ENCODE data around the gene GNB1.
"Not testable (repeated sequence)": the region's sequence is repeated elsewhere in the genome, so short reads cannot be mapped to it uniquely, and the experiment has no call there.

The GNB1 gene

DNA sequence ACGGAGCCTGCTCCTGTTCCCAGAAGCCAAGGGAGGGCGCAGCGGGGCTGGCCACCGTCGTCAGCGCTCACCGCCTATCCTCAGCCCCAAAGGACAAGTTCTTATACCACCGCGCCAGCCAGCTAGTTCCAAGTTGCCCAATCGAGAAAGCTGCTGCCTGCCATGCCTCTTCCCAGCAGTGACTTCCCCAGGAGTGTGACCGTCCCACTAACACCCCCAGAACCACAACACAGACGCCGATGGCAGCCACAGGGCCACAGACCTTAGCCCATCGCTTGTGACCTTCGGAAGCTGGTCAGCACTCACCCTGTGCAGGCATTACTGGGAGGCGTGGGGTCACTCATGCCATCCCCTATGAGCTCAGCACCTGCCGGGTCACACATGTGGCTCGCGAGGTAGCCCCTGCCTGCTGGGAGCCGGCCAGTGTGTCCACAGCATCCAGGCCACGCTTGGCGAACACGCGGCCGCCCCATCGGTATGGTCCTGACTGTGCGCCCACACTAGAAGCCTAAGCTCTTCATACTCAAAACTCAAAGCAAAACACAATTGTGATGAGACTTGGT lies 132.7 kb downstream of the GNB1 start:
- DNase-seq: no peak

- no peak for DNase-seq
Measured at GRCh38 chr1:1757422-1758058, 133.3 kb downstream of the GNB1 start.

- DNase-seq: no peak
Measured at GRCh38 chr1:1756661-1757421, 134.0 kb downstream of the GNB1 start.

- no peak for DNase-seq
Measured at GRCh38 chr1:1755852-1756251, 135.0 kb downstream of the GNB1 start.

GRCh38 chr1:1755426-1755825 lies 135.5 kb downstream of the GNB1 start:
- DNase-seq: no peak

DNA sequence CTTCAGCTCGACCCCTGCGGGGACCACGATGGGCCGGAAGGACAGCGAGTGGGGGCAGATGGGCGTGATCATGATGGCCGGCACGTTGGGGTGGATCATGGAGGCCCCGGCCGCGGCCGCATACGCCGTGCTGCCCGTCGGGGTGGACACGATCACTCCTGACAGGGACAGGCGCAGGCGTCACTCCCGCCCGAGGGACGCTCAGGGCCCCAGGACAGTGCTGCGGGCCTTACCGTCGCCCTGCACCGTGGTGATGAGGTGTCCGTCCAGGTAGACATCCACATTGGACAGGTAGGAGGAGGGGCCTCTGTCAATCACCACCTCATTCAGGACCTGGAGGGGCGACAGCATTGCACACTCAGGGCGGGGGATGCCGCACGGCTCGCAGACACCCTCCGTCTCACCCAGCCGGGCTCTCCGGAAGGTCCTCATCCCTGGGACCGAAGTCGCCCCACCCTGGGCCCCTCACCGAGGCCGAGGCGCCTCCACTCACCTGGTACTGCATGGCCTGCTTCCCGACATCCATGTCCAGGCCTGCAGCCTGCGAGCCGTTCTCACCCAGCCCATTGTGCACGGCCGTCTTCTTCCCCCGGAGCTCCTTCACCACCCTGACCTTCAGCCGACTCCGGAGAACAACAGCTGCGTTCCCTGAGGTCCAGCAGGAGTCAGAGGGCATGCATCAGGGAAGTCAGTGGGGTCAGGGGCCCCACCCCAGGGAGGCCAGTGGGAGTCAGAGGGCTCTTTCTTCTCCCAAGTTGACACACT lies 136.7 kb downstream of the GNB1 start:
- no peak for DNase-seq

DNA sequence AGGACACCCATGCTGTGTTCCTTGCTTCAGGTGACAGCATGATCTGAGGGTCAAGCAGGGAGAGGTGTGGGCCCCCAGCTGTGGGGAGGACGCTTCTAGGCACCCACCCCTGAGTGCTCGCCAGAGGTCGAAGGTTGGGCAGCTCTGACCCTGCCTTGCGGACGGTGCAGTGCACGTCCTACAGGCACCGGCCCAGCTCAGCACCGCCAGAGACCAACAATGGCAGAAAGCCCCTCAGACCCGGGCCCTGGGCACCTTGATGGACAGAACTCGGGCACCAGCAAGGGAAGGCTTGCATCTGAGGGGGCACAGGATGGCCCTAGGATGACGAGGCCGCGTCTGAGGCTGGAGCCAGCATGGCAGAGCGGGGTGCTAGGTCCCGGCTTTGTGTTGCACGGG lies 137.3 kb downstream of the GNB1 start:
- no peak for DNase-seq

DNA sequence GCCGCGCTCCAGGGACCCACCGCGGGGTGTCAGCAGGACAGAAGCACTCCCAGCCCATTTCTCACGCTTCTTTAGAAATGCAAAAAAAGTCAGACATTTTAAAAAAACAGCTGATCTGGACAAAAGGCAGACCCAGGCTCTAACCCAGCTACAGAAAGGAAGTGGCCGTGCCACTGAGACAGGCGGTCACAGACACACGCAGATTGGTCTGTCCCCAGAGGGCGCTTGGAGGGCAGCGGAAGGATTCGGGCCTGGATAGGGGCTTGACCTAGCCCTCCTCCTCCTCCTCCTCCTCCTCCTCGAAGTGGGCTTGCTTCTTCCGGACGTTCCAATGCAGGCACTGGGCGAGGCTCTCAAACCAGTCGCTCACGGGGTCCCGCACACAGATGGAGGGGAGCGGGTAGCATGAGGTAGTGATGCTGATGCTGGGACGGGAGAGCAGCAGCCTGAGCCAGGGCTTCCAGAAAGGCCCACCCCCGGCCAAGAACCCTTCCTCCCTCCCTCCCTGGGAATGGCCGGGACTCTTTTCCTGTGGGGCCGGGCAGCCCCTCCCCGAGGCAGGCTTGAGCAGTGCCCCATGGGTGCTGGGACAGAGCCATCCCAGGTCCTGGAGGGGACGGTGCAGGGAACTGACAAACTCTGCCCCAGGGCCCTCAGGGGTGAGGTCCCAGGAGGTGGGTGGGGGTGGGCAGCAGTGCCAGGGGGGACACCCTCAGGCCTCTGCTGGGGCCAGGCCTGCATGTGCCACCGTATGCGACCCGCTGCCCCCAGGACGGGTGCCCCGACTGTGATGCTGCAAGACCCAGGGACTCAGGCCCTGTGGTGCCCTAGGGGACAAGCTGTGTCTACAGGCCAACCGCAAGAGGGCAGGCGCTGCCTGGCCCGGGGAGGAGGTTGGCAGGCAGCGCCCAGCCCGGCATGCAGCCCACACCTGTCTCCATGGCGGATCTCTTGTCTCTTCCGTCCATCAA lies 138.0 kb downstream of the GNB1 start:
- no peak for DNase-seq

GRCh38 chr1:1752190-1752589 lies 138.7 kb downstream of the GNB1 start:
- DNase-seq: no peak

GRCh38 chr1:1749941-1750340 lies 140.9 kb downstream of the GNB1 start:
- not testable (repeated sequence) for DNase-seq

GRCh38 chr1:1748686-1749321 lies 142.1 kb downstream of the GNB1 start:
- no peak for DNase-seq

- not testable (repeated sequence) for DNase-seq
Measured at GRCh38 chr1:1746566-1746909, 144.3 kb downstream of the GNB1 start.

DNA sequence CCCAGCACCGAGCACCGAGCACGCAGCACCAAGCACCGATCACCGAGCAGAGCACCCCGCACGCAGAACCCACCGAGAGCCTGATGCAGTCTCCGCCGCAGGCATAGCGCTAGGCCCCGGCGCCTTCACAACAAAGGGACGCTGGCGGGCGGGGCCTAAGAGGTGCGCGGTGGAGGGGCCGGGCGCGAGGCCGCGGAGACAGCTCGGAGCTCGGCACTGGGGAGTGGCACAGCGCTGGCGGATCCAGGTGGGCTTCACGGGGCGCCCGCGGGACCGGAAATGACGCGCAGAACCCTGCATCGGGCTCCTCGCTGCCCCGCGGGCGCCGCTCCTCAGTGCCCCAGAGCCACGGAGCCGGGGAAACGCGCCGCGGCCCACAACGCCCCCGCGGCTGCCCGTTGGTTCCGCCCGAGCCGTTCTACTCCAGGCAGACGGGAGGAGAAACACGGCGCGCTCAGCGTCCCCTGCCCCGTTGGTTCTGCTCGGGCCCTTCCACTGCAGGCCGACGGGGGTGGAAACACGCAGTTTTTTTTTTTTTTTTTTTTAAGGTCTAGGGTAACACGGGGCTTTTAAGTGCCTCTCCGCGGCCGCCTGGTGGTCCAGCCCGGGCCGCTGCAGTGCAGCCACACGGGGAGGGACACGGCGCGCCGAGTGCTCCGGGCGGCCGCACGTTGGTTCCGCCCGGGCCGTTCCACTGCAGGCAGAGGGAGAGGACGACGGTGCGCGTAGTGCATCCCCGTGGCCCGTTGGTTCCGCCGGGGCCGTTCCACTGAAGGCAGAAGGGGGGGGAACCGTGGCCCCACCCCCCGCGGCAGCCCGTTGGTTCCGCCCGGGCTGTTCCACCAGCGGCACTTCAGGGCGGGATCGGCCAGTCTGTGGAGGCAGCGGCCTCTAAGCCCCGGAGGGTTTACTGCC lies 145.0 kb downstream of the GNB1 start:
- DNase-seq: peak; percentile 3

GRCh38 chr1:1742529-1742928 lies 148.4 kb downstream of the GNB1 start:
- DNase-seq: not testable (repeated sequence)

DNA sequence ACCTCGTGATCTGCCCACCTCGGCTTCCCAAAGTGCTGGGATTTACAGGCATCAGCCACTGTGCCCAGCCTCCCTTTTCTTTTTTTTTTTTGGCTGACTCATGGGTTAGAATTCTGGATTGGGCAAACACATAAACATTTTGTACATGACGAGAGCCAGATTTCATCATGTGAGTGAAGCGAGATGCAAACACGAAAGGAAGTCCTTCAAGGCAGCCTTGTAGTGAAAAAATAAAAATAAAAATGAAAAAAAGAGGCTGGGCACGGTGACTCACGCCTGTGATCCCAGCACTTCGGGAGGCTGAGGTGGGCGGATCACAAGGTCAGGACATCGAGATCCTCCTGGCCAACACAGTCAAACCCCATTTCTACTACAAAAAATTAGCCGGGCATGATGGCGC lies 149.9 kb downstream of the GNB1 start:
- not testable (repeated sequence) for DNase-seq

- not testable (repeated sequence) for DNase-seq
Measured at GRCh38 chr1:1738799-1739337, 152.0 kb downstream of the GNB1 start.

DNA sequence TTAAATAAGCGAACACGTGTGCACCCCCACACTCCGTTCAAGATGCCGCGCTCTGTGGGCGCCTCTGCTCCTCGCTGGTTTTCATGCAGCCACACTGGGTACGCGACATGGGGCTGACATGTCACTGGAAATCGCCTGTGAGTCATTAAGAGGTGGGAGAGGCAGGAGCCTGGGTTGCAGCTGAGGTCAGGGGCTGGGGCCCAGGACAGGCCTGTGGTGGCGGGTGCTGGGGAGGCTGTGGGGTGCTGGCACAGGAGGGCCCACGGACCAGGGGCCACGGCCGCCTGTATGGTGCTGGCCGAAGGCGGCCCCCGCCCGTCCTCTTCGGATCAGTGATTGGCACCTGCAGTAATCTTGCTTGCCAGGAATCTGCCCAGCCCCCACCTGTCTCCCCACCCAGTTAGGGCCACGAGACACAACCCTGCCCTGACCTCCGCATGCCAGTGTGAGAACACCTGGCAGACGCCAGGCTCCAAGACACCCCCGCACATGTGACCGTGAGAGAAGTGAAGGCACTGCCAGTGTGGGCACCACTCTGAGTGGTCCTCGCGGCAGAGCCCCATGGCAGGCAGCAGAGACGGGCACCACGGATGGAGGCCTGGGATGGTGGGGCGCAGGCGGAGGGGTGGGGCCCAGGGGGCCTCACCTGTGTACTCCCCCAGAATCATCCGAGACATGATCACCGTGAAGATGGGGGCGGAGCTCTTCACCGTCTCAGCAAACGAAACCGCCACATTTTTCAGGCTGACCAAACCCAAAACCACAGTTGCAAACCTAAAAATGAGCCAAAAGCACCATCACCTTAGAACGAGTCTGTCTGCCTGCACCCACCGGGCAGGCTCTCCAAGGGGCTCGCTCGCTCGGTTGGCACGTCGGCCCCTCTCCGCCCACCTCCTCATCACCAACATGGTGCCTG lies 153.0 kb downstream of the GNB1 start:
- not testable (repeated sequence) for DNase-seq
